Measurements from ENCODE around the gene KRT7. TPM values are rescaled to one million over a fixed set of nuclear protein-coding genes. Genes with fewer than 3 reads are reported as not detected.

The KRT7 gene
- total RNA-seq, 1 donor from 2014 or later, result 153 TPM

GRCh38 chr12:52197371-52198231 is 35.4 kb upstream of the KRT7 start:
- Histone ChIP-seq H3K4me1 (peaks cover 12 to 25% of the 10 kb centered on the region in 2 donors), H3K27me3 (no peaks in the 10 kb centered on the region), H3K36me3 (no peaks in the 10 kb centered on the region), H3K27ac (no peak overlapping the region), H3K4me3 (no peak overlapping the region), H3K9me3 (no peaks in the 10 kb centered on the region)
- intact Hi-C loops (cut with DNase I), result no loop called here
- no peak for TF ChIP-seq CTCF (IDR thresholded peaks at IDR 0.05)
- DNase-seq (ENCODE audit: low spot score in 2 of 2), result peak in 1 of 2 donors; percentile 73

GRCh38 chr12:52198454-52199215 is 34.4 kb upstream of the KRT7 start:
- peaks cover 4 to 17% of the 10 kb centered on the region in 2 donors for H3K4me1 ChIP-seq
- no peak overlapping the region for H3K27ac ChIP-seq
- TF ChIP-seq CTCF (IDR thresholded peaks at IDR 0.05), result no peak
- H3K4me3 ChIP-seq, result no peak overlapping the region
- DNase-seq (ENCODE audit: low spot score in 2 of 2), result no peak
- intact Hi-C loops (cut with DNase I), result no loop called here
- no peaks in the 10 kb centered on the region for H3K27me3 ChIP-seq
- no peaks in the 10 kb centered on the region for H3K9me3 ChIP-seq
- H3K36me3 ChIP-seq, result no peaks in the 10 kb centered on the region

- Histone ChIP-seq H3K9me3 (no peaks in the 10 kb centered on the region), H3K4me3 (no peak overlapping the region), H3K4me1 (peaks cover 0 to 9% of the 10 kb centered on the region in 2 donors), H3K27ac (no peak overlapping the region), H3K27me3 (no peaks in the 10 kb centered on the region), H3K36me3 (no peaks in the 10 kb centered on the region)
- TF ChIP-seq CTCF (IDR thresholded peaks at IDR 0.05), result no peak
- no peak for DNase-seq (ENCODE audit: low spot score in 2 of 2)
- intact Hi-C loops (cut with DNase I), result no loop called here
Observed at GRCh38 chr12:52199294-52199919, 33.6 kb upstream of the KRT7 start.

- Histone ChIP-seq H3K36me3 (no peaks in the 10 kb centered on the region), H3K4me3 (no peak overlapping the region), H3K9me3 (no peaks in the 10 kb centered on the region), H3K27ac (no peak overlapping the region), H3K27me3 (no peaks in the 10 kb centered on the region), H3K4me1 (peaks cover 0 to 7% of the 10 kb centered on the region in 2 donors)
- no peak for TF ChIP-seq CTCF (IDR thresholded peaks at IDR 0.05)
- intact Hi-C loops (cut with DNase I), result no loop called here
- DNase-seq (ENCODE audit: low spot score in 2 of 2), result no peak
Observed at GRCh38 chr12:52200086-52200780, 32.8 kb upstream of the KRT7 start.

- DNase-seq (ENCODE audit: low spot score in 2 of 2), result no peak
- H3K4me1 ChIP-seq, result peaks cover 0 to 7% of the 10 kb centered on the region in 2 donors
- no peak for TF ChIP-seq CTCF (IDR thresholded peaks at IDR 0.05)
- H3K9me3 ChIP-seq, result no peaks in the 10 kb centered on the region
- no peaks in the 10 kb centered on the region for H3K36me3 ChIP-seq
- H3K27me3 ChIP-seq, result no peaks in the 10 kb centered on the region
- intact Hi-C loops (cut with DNase I), result no loop called here
- no peak overlapping the region for H3K4me3 ChIP-seq
- H3K27ac ChIP-seq, result no peak overlapping the region
Observed at GRCh38 chr12:52200781-52201450, 32.1 kb upstream of the KRT7 start.

All from ascending aorta (tissue), 2 donors.